Endothelial cell of umbilical vein (primary cell): ENCODE measurements around the gene PBXIP1. TPM values are rescaled to one million over a fixed set of nuclear protein-coding genes. Genes with fewer than 3 reads are reported as not detected.

ENCODE experiments used
- BruUV-seq: library from RNA; stranded (reverse); fragments of 400-500 nt; replicated peaks from 2 replicates; lab custom pipeline; 2021; lab: Mats Ljungman, UMichigan
- CTCF ChIA-PET: fragments of 300-600, 350-600 bp; sonication (Branson Sonifier 250); formaldehyde crosslinking; loops from one replicate; lab custom pipeline; 2021; ENCODE audit warnings: antibody characterized with exemption, inconsistent platforms; lab: Charles Lee
- POLR2A ChIA-PET: fragments of 300-600, 350-600 bp; sonication (Branson Sonifier 250); formaldehyde crosslinking; loops from one replicate; lab custom pipeline; 2021; ENCODE audit warnings: antibody characterized with exemption, inconsistent platforms; lab: Charles Lee
- DNase-seq: peaks from one replicate; pipeline ENCODE4 v3.0.0-alpha.2; 2011; ENCODE audit warnings: low read depth, low spot score
- FAIRE-seq: peaks from 2 replicates; lab custom pipeline; 2011; peaks lifted over from hg19 to GRCh38; lab: Jason Lieb, UNC
- H2AFZ ChIP-seq: 2 replicates; pipeline ENCODE4 v1.6.0; 2012; ENCODE audit warnings: low read depth, low read length, control low read depth, inconsistent platforms
- H3K27ac ChIP-seq: 2 replicates; pipeline ENCODE4 v1.5.1; 2011; ENCODE audit warnings: low read depth, mild to moderate bottlenecking, control low read depth, low read length, moderate library complexity; ENCODE audit not compliant: insufficient read depth
- H3K27me3 ChIP-seq, 2 experiments: 2 replicates each; pipeline versions ENCODE4 v1.6.0 to v1.6.1; 2011; ENCODE audit warnings: low read length in 2 of 2, mixed read lengths in 1 of 2; ENCODE audit not compliant: control insufficient read depth in 2 of 2, insufficient read depth in 2 of 2
- H3K36me3 ChIP-seq, 2 experiments: 2 replicates in 1 of 2; 3 replicates in 1 of 2; pipeline ENCODE4 v1.5.1; 2011; ENCODE audit warnings: low read length in 2 of 2, mild to moderate bottlenecking in 1 of 2, moderate library complexity in 1 of 2; ENCODE audit not compliant: control insufficient read depth in 2 of 2, insufficient read depth in 2 of 2; ENCODE audit errors: extremely low read depth in 1 of 2
- H3K4me1 ChIP-seq: 3 replicates; pipeline ENCODE4 v1.5.1; 2011; ENCODE audit warnings: mild to moderate bottlenecking, low read length; ENCODE audit not compliant: control insufficient read depth, insufficient read depth; ENCODE audit errors: extremely low read depth
- H3K4me2 ChIP-seq: 2 replicates; pipeline ENCODE4 v1.6.1; 2011; ENCODE audit warnings: low read length, control low read depth, mixed read lengths; ENCODE audit not compliant: insufficient read depth
- H3K4me3 ChIP-seq, 3 experiments: fragments of 200-600 bp in 1 of 3; sonication (generic), shearing (Covaris generic) in 1 of 3; replicated peaks in 1 of 3; 2 replicates each; pipeline ENCODE4 v1.5.1; 2011 to 2016; ENCODE audit warnings: control low read depth in 3 of 3, low read length in 3 of 3, mild to moderate bottlenecking in 2 of 3, inconsistent platforms in 1 of 3, low read depth in 1 of 3, moderate library complexity in 1 of 3; ENCODE audit not compliant: insufficient read depth in 1 of 3
- H3K79me2 ChIP-seq: 2 replicates; pipeline ENCODE4 v1.6.0; 2012; ENCODE audit warnings: low read length, inconsistent platforms; ENCODE audit not compliant: control insufficient read depth, insufficient read depth
- H3K9ac ChIP-seq: replicated peaks from 2 replicates; pipeline ENCODE3; 2011; ENCODE audit warnings: low read length, control low read depth; ENCODE audit not compliant: insufficient read depth; ENCODE audit errors: extremely low read depth
- H3K9me1 ChIP-seq: replicated peaks from 3 replicates; pipeline ENCODE4 v1.6.0; 2011; ENCODE audit warnings: mild to moderate bottlenecking, low read length; ENCODE audit not compliant: control insufficient read depth, insufficient read depth; ENCODE audit errors: extremely low read depth
- H3K9me3 ChIP-seq: replicated peaks from 2 replicates; pipeline ENCODE4 v1.5.1; 2012; ENCODE audit warnings: low read length, inconsistent platforms; ENCODE audit not compliant: control insufficient read depth, insufficient read depth
- H4K20me1 ChIP-seq: replicated peaks from 2 replicates; pipeline ENCODE3; 2011; ENCODE audit warnings: mild to moderate bottlenecking, low read length; ENCODE audit not compliant: control insufficient read depth, insufficient read depth; ENCODE audit errors: extremely low read depth
- CTCF ChIP-seq, 2 donors: IDR thresholded peaks; 1 replicate in 1 of 2; 2 replicates in 1 of 2; pipeline ENCODE4 v1.5.1; 2011; ENCODE audit warnings: low read length in 2 of 2, mild to moderate bottlenecking in 2 of 2, moderate library complexity in 2 of 2, control low read depth in 1 of 2, inconsistent platforms in 1 of 2, low read depth in 1 of 2; ENCODE audit not compliant: insufficient read depth in 1 of 2; ENCODE audit errors: extremely low read depth in 1 of 2
- FOS ChIP-seq: IDR thresholded peaks from 2 replicates; pipeline ENCODE4 v1.6.1; 2011; ENCODE audit warnings: mild to moderate bottlenecking, low read length, moderate library complexity, borderline replicate concordance; ENCODE audit not compliant: insufficient read depth
- JUN ChIP-seq: IDR thresholded peaks from 2 replicates; pipeline ENCODE4 v1.6.1; 2011; ENCODE audit warnings: borderline replicate concordance, low read depth; ENCODE audit not compliant: insufficient read length, insufficient read depth
- POLR2A ChIP-seq: IDR thresholded peaks from 2 replicates; pipeline ENCODE4 v1.6.1; 2012; ENCODE audit warnings: low read depth, mild to moderate bottlenecking, control low read depth, low read length
- POLR2AphosphoS5 ChIP-seq: IDR thresholded peaks from 2 replicates; pipeline ENCODE4 v1.6.1; 2012; ENCODE audit warnings: low read depth, mild to moderate bottlenecking, control low read depth, low read length, moderate library complexity; ENCODE audit not compliant: insufficient read depth
- dilution Hi-C: fragments of 300-500 bp; cut with MboI; formaldehyde crosslinking; loops from one replicate; pipeline ENCODE4 v1.15.0; 2019; ENCODE audit warnings: low sequenced_read_pairs; ENCODE audit not compliant: extremely low pct_ligation_motif_present
- intact Hi-C: fragments of 100-400 bp; cut with micrococcal nuclease; formaldehyde crosslinking; loops from one replicate; pipeline ENCODE4 v1.10.0; 2022
- polyA plus RNA-seq, 4 experiments: library from polyadenylated mRNA; depleted of rRNA in 3 of 4; stranded (reverse) in 3 of 4; unstranded in 1 of 4; fragments of >200 nt; gene quantifications; 2 replicates each; pipeline versions ENCODE4 v1.2.1 to v1.2.3, GENCODE V29; 2011 to 2012; ENCODE audit warnings: missing spikeins in 1 of 4
- total RNA-seq: library from RNA; stranded (reverse); gene quantifications from 2 replicates; pipeline ENCODE4 v1.2.3, GENCODE V29; 2021
- TF ChIP-seq, protein P1 (sequence below): IDR thresholded peaks from 2 replicates; pipeline ENCODE4 v1.6.1; 2011; ENCODE audit not compliant: insufficient read depth, insufficient read length

Gene PBXIP1
- total and polyA plus RNA-seq, 2 donors (not counting 3 experiments of a cell fraction or from before 2014, with no cell fraction given): 49.4 to 54.7 TPM

- DNase-seq (peak; percentile 94), FAIRE-seq (peak; percentile 99)
- TF ChIP-seq FOS (no peak), POLR2AphosphoS5 (peak; percentile 45), POLR2A (peak; percentile 73), JUN (no peak), CTCF (IDR thresholded peaks at IDR 0.05; ENCODE audit: extremely low read depth in 1 of 2, insufficient read depth in 1 of 2, low read depth in 1 of 2, low read length in 2 of 2) (peak in 1 of 2 donors; percentile 36)
- TF ChIP-seq, protein P1, sequence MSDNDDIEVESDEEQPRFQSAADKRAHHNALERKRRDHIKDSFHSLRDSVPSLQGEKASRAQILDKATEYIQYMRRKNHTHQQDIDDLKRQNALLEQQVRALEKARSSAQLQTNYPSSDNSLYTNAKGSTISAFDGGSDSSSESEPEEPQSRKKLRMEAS: peak; percentile 84
- H3K79me2 ChIP-seq: no peaks in the 10 kb centered on the region
- H3K36me3 ChIP-seq: no peaks in the 10 kb centered on the region
- CTCF ChIA-PET: interaction anchor here (0.6 to 2.6 kb wide), 26 partner anchors 9 to 377 kb away, joined by 3 to 18 read pairs (median 4); partner anchors contain the start of genes ADAM15, FLAD1, LENEP and PBXIP1
- POLR2A ChIA-PET: interaction anchor here (0.5 to 0.9 kb wide), 3 partner anchors 19 to 51 kb away, joined by 3 to 6 read pairs (median 3); partner anchors contain the start of gene PBXIP1
- BruUV-seq: TSS peak; percentile 72
- no peaks in the 10 kb centered on the region for H3K27me3 ChIP-seq
- H3K4me2 ChIP-seq: peak within 1 kb of the TSS; percentile 74
- H3K4me1 ChIP-seq: peaks cover 8% of the 10 kb centered on the region
- H3K27ac ChIP-seq: peak within 1 kb of the TSS; percentile 92
- intact Hi-C loops (loop anchor here (1.0 to 2.0 kb wide), 6 partner anchors 18 to 378 kb away; partner anchors contain the start of genes CKS1B, EFNA4, UBE2Q1 and ZBTB7B), dilution Hi-C loops (no loop called here)
- H3K9me3 ChIP-seq: no peaks in the 10 kb centered on the region
- peak within 1 kb of the TSS; percentile 89 for H3K9ac ChIP-seq
- H4K20me1 ChIP-seq: no peaks in the 10 kb centered on the region
- no peaks in the 10 kb centered on the region for H3K9me1 ChIP-seq
- peak within 1 kb of the TSS; percentile 76 for H2AFZ ChIP-seq
- H3K4me3 ChIP-seq: peak within 1 kb of the TSS; percentile 26 to 79 (median 55)
Observed at GRCh38 chr1:154936555-154937084, 19.3 kb downstream of the PBXIP1 start, which contains the start of gene PMVK. TSS of gene PMVK (minus strand) at chr1:154936719. CDS start at chr1:154936685, 34 bp downstream.
